Measurements from ENCODE around the gene GPR142.

The GPR142 gene

DNA sequence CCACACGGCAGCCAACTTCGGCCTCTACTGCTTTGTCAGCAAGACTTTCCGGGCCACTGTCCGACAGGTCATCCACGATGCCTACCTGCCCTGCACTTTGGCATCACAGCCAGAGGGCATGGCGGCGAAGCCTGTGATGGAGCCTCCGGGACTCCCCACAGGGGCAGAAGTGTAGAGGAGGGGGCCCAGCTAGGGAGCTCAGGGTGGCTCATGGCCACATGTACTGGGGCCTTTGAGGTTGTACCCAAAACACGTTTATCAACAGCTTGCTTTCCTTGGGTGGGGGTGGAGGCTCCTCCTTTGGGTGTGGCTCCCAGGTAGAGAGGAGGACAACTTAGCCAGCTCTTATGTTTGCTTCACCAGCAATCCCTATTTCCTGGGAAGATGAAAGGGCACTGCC, 5.1 kb downstream of the GPR142 start:
- in situ Hi-C loops (cut with HindIII; ENCODE audit: low sequenced_read_pairs), result no loop called here
- no peak for DNase-seq (ENCODE audit: low read depth, low spot score)

DNA sequence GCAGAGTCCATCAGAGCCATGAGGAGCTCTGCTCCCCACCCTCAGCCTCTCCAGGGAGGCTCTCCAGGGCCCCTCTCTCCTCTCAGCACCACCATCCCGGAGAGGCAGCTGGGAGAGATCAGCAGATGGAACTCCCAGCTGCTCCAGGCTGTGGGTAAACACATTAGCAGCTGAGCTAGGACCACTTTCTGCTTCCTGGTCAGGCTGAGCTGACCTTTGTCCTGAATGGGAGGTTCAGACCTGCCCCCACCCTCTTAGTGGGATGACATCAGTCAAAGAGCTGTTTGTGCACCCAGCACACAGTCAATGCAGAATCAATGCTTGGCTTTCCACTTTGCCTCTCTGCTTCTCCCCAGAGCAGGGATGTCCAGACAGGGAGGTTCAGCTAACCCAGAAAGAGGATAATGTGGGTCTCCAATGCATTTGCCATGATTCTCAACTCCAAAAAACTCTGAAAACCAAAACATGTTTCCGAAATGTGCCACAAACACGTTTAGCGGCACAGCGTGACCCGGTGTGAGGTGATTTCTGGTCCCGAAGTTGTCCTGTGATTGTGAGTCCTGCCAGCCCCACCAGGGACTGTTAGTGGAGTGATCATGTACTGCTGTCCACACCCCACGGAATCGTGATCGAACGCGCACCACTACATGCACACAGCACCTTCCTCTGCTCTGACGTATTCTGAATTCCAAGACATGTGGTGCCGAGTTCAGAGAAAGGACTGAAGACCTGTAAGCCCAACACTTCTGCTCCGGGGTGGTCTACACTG, 6.7 kb downstream of the GPR142 start:
- no peak overlapping the region for H3K4me3 ChIP-seq (ENCODE audit: low read depth, low read length)
- no peak for DNase-seq (ENCODE audit: low read depth, low spot score)
- in situ Hi-C loops (cut with HindIII; ENCODE audit: low sequenced_read_pairs), result no loop called here
- TF ChIP-seq, protein P1, sequence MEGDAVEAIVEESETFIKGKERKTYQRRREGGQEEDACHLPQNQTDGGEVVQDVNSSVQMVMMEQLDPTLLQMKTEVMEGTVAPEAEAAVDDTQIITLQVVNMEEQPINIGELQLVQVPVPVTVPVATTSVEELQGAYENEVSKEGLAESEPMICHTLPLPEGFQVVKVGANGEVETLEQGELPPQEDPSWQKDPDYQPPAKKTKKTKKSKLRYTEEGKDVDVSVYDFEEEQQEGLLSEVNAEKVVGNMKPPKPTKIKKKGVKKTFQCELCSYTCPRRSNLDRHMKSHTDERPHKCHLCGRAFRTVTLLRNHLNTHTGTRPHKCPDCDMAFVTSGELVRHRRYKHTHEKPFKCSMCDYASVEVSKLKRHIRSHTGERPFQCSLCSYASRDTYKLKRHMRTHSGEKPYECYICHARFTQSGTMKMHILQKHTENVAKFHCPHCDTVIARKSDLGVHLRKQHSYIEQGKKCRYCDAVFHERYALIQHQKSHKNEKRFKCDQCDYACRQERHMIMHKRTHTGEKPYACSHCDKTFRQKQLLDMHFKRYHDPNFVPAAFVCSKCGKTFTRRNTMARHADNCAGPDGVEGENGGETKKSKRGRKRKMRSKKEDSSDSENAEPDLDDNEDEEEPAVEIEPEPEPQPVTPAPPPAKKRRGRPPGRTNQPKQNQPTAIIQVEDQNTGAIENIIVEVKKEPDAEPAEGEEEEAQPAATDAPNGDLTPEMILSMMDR (IDR thresholded peaks at IDR 0.05; ENCODE audit: low read depth, low read length), result no peak

More for the DNA sequence above, 5.1 kb downstream of the GPR142 start:
- H3K4me3 ChIP-seq (ENCODE audit: low read depth, low read length), result no peak overlapping the region
- TF ChIP-seq, protein P1 (IDR thresholded peaks at IDR 0.05; ENCODE audit: low read depth, low read length), result no peak

DNA sequence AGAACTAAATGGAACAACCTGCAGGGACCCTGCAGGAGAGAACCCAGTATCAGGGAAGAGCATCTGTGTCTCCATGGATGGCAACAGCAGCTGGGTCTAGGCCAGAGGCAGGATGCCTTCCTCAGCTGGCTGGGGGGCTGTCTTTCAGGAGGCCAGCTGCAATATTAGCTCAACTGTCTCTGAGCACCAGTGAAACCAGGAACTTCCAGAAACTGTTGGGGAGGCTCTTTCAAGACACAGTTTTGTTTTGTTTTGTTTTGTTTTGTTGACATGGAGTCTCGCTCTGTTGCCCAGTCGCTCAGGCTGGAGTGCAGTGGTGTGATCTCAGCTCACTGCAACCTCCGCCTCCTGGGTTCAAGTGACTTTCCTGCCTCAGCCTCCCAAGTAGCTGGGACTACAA, 7.6 kb downstream of the GPR142 start:
- in situ Hi-C loops (cut with HindIII; ENCODE audit: low sequenced_read_pairs), result no loop called here
- no peak for DNase-seq (ENCODE audit: low read depth, low spot score)
- TF ChIP-seq, protein P1 (IDR thresholded peaks at IDR 0.05; ENCODE audit: low read depth, low read length), result no peak
- no peak overlapping the region for H3K4me3 ChIP-seq (ENCODE audit: low read depth, low read length)

DNA sequence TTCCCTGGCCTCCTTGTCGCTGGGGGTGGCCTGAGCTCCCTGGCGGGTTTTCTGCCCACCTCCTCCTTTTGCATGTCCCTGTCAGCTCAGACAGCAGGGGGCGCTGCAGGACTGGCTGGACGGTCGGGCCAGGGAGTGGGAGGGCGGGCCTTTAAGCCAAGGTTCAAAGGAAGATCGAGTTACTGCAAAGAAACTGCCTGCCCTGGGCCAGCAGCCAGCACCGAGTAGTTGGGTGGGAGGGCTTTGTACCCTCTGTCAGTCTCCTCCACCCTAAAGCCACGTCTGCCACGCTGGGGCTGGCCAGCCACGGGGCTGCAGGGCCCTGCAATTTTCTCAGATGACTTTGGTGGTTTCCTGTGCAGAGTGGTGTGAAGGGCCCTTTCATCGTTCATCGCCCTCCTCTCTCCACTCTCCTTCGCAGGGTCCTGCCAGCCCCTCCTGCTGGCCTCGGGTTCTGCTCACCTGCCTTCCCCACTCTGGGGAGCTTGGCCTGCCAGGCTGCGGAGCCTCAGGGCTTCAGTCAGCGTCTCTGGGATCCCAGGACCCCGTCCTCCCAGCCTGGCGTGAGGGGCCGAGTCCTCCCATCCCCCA, 12.3 kb downstream of the GPR142 start:
- peak; percentile 69 for DNase-seq (ENCODE audit: low read depth, low spot score)
- in situ Hi-C loops (cut with HindIII; ENCODE audit: low sequenced_read_pairs), result no loop called here
- TF ChIP-seq, protein P1 (IDR thresholded peaks at IDR 0.05; ENCODE audit: low read depth, low read length), result peak; percentile 86
- H3K4me3 ChIP-seq (ENCODE audit: low read depth, low read length), result no peak overlapping the region

DNA sequence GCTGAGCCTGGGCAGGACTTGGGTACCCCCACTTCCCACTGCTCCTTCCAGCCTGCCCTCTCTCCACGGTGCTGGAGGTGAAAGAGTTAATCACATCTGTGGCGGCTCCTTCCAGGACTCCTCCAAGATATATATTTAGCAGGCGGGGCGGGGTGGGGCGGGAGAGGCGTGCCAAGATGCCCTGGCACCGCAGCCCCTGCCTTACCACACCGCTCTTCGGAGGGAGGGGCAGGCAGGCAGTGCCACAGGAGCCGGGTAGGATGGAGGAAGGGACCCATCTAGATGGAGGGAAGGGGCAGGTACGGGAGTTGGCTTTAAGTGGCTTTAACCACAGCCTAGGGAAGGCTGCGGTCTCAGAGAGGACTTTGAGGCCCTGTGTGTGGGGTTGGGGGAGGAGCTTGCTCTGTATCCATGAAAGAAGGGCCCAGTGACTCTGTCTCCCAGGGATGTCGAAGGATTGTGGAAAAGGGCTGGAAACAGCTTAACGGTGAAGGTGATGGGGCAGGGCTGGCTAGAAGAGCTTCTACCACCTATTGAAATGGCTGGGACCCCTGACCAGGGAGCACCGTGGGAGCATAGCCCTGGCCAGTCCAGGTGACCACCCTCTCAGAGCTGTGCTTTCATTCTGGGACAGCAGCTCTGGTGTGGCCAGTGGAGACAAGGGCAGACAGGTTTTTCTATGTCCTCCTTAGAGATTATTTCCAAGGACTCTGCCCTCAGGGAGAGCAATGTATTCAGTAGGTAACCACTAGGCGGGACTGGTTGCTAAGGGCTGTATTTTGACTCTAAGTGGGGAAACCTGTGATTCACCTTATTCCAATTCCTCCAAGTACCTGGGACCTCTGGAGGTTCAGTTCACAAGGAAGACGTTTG, 13.0 kb downstream of the GPR142 start:
- in situ Hi-C loops (cut with HindIII; ENCODE audit: low sequenced_read_pairs), result no loop called here
- TF ChIP-seq, protein P1 (IDR thresholded peaks at IDR 0.05; ENCODE audit: low read depth, low read length), result no peak
- no peak for DNase-seq (ENCODE audit: low read depth, low spot score)
- no peak overlapping the region for H3K4me3 ChIP-seq (ENCODE audit: low read depth, low read length)

DNA sequence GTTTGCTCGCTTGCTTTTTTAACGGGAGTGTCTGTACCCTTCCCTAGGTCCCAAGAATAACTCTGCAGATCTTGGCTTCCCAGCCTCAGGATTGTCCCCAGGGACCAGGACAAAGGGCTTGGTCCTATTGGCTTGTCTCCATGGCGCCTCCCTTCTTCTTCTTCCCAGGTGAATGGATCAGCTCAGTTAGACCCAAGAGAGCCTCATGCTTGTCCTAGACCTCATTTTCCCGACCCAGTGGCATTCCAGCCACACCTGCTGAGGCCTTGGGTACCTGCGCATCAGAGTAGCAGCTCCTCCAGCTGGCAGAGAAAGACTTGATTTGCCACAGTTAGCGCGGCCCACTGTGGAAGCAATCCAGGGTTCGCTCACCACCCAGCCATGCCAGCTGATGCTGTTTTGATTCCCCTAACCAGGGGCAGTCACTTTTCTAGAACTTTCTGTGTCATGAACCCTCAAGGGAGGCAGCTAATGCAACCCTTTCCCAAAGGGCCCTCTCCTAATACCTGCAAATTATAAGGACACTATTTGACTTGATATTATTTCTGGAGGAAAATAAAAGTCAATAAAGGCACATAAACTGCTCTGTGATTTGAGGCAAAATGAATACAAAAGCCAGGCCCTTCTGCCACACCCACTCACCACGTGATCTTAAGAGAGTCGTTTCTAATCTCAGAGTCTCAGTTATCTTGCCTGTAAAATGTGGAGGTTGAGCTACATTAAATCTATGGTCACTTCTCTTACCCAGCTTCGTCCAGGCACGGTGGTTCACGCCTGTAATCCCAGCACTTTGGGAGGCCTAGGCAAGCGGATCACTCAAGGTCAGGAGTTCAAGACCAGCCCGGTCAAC, 13.9 kb downstream of the GPR142 start:
- TF ChIP-seq, protein P1 (IDR thresholded peaks at IDR 0.05; ENCODE audit: low read depth, low read length), result no peak
- in situ Hi-C loops (cut with HindIII; ENCODE audit: low sequenced_read_pairs), result no loop called here
- no peak for DNase-seq (ENCODE audit: low read depth, low spot score)
- no peak overlapping the region for H3K4me3 ChIP-seq (ENCODE audit: low read depth, low read length)

Measured in astrocyte of the spinal cord (primary cell).